NCI-H187 treated with DMSO at 0.1 percent for 48 hours (cell line): ENCODE measurements around the gene ANKRD17.

Source experiments
- DNase-seq: peaks from one replicate; lab custom pipeline; 2025; lab: John Stamatoyannopoulos, UW

The ANKRD17 gene

GRCh38 chr4:73127839-73128453 lies 130.7 kb downstream of the ANKRD17 start:
- DNase-seq = no peak

DNA sequence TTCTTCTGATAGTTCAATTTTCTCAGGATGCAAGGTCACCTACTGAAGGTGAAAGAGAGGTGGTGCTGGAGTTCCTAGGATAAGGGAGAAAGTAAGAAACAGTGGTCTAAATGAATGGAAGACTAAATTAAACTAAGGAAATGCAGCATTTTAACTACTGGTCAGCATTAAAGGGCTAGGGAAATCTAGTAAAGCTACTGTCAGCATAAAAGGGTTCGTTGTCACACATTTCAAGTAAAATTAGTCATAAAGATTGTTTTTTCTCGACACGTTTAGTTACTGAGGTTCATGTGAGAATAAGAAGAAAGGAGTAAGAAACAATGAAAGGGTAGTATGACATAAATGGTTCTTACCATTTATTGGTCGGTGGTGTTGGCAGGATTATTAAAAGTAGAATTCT lies 149.1 kb downstream of the ANKRD17 start:
- no peak for DNase-seq

DNA sequence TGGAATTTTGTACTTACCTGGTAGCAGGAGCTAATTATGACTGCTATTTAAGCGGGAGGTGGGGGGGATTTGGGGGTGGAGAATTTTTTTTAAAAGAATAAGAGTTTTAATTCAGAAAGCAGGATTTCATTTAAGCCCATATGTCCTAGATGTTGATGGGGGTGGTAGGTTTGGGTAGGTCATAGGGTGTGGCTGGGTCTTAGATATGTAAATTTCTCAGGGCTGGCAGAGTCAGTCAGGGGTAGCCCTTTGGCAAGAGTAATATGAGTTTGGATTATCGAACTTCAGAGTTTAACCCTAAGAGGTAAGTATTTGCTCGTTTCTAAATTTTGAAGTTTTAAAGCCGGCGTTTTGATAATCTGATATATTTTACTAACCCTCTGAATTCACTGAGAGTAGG lies 153.9 kb downstream of the ANKRD17 start:
- no peak for DNase-seq

- no peak for DNase-seq
Measured at GRCh38 chr4:73103799-73104503, 154.6 kb downstream of the ANKRD17 start.

DNA sequence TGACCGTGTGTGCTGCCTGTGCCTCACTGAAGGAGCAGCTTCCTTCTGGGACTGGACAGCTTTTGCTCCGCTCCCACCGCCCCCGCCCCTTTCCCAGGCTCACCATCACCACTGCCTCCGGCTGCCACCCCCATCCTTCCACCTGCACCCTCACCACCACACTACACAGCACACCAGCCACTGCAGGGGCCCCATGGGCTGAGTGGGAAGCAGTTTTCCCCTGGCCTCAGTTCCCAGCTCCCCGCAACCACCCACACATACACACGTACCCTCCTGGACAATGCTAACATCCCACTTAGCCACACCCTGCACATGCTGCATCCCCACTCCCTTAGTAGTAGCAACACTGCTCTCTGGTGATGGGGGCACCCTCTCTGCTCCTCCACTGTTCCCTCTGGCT lies 159.5 kb downstream of the ANKRD17 start:
- no peak for DNase-seq

DNA sequence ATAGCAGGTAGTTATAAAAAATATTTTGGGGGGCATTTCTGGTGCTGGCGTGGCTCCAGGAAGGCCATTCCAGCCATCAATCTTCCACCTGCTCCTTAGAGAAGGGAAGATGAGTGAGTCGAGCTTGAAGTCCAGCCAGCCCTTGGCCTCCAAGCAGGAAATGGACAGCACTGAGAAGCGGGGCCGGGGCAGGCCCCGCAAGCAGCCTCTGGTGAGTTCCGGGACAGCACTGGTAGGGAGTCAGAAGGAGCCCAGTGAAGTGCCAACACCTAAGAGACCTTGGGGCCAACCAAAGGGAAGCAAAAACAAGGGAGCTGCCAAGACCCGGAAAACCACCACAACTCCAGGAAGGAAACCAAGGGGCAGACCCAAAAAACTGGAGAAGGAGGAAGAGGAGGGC lies 159.9 kb downstream of the ANKRD17 start:
- no peak for DNase-seq

- DNase-seq = no peak
Measured at GRCh38 chr4:73098016-73098415, 160.6 kb downstream of the ANKRD17 start.

GRCh38 chr4:73092868-73093267 lies 165.7 kb downstream of the ANKRD17 start:
- DNase-seq = no peak

DNA sequence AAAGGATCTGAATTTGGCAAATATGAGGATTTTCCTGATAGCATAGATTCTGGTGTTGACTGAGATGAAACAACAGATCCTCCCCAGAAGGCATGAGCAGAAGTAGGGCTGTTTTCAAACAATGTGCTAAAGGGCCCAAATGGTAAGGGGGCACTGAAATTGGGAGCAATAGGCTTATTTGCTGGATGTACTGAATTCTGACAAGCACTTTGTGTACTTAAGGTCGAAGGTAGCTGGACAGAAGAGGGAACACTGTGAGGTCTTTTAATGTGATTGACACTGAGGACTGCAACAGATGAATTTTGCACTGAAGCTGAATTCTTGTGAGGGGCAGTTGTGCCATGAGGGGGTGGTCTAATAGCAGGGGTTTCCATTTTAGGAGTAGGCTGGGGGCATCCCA lies 167.9 kb downstream of the ANKRD17 start:
- no peak for DNase-seq

DNA sequence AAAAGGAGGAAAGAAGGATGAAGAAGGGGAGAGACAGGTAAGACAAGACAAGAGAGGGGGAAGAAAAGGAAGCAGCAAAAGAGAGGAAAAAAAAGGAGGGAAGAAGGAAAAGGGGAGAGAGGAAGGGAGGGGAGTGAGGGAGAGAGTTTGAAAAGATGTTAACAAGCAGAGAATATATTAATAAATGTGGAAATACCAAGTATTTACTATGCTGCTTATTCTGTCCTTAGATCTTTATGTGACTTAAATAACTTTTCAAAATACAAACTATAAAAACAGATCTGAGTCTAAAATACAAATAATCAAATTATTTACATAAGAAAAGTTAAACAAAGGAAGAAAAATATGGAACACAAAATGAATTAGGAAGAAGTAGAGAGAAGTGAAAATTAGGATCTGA lies 170.7 kb downstream of the ANKRD17 start:
- no peak for DNase-seq

DNA sequence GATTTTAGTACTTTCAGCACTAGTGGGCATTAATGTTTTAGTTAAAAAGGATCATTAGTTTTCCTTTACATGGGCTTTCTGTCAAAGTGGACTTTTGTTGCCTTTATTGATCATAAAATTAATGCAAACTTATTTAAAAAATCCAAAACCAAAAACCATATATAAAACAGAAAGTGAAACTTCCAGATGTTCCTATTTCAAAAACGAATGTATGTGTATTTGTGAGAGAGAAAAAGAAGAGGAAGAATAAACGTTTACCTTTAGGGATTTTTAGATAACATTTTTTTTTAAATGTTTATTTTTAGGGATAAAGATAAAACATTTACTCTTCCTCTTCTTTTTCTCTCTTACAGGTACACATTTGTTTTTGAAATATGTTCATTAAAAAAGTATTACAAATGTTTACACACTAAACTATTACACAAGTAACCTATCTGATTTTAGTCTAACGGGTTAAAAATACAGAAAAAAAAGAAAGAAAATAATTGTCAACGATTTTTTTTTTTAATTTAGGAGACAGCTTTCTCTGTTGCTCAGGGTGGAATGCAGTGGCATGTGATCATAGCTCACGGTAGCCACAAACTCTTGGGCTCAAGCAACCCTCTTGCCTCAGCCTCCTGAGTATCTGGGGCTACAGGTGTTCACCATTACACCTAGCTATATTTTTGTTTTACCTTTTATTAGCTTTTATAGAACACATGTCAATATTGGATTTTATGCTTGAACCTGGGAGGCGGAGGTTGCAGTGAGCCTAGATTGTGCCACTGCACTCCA lies 172.3 kb downstream of the ANKRD17 start:
- DNase-seq = no peak

DNA sequence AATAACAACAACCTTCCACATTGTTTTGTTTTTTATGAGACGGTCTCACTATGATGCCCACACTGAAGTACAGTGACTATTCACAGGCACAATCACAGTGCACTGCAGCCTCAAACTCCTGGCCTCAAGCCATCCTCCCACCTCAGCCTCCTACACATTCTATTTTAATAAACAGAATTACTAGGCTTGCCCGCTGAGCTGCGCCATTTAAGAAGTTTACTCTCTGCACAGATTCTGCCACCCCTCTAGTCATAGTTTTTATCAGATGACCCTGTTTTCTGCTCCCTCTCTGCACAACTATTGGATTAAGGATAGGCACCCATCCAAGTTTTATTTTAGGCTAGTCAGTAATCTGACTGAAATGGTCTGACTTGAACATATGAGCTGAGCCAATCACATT lies 177.8 kb downstream of the ANKRD17 start:
- no peak for DNase-seq

DNA sequence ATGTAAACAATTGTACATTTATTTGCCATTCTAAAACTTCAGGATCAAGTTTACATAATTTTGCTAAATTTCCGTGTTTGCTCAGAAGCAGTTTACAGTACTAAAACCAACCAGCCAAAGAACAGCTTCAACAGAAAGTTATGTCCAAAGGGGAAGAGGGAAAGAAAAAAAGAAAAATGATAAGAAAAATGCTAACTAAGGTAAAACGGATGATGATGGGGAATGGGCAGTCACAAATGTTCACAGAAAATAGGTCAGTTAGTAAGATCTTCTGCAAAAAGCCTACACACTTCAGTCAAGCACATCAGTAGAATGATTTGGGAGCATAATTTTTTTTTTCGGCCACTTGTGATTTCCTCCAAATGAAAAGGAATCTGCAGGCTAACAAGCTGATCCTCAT lies 182.8 kb downstream of the ANKRD17 start:
- DNase-seq = no peak

DNA sequence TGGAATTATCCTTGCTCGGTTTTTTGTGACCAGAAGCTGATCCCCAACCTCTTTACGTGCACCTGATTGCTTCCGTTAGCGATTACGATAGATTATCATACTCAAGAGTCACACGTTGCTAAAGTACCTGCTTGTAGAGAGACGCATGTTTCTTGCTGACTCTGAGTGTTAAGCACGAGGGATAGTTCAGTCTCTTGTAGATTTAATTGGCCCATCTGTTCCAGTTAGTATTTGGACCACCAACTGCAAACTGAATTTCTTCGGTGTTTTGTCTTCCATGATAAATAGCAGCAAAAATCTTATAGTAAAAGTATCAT lies 188.6 kb downstream of the ANKRD17 start:
- no peak for DNase-seq

- peak; percentile 91 for DNase-seq
Measured at GRCh38 chr4:73069338-73070073, 189.1 kb downstream of the ANKRD17 start, which contains the start of gene COX18. Gene COX18, minus strand, starts transcription at chr4:73069716. Its CDS starts 67 bp downstream, at chr4:73069649.

GRCh38 chr4:73068491-73069337 lies 189.9 kb downstream of the ANKRD17 start:
- no peak for DNase-seq

DNA sequence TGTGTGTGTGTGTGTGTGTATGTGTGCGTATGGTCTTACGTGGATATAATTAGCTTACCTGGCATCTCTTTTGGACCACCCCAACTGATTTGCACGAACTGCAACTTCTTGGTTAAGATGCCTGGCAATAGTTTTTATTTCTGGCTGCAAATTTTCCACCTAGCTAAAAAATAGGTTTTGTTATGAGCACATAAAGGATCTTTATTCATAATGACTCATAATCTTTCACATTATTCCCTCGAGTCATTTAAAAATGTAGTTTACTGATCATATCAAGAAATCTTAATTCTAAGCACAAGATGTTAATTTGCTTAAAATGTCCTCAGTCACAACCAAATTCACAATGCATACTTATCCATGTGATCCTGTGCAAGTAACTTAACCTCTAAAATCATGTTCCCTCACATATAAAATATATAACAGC lies 190.6 kb downstream of the ANKRD17 start:
- DNase-seq = no peak

DNA sequence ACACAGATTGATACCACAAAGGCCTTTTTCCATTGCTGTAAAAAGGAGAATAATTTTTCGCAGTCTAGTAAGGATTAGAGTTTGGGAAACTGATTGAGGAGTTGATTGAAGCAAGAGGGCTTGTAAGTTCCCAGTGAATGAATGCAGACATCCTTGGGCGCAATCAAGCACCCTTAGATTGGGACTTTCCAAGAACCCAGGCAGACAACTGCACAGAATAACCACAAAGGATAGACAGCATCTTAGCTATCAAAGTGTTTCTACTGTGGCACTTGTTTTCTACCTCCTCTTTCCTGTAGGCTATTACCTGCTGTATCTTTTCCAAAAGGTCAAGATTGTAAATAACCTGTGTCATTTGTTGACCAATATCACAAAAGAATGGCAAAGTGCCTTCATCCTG lies 191.7 kb downstream of the ANKRD17 start:
- DNase-seq = no peak

GRCh38 chr4:73066445-73066844 lies 192.2 kb downstream of the ANKRD17 start:
- DNase-seq = no peak

GRCh38 chr4:73064536-73064935 lies 194.1 kb downstream of the ANKRD17 start:
- DNase-seq = no peak

DNA sequence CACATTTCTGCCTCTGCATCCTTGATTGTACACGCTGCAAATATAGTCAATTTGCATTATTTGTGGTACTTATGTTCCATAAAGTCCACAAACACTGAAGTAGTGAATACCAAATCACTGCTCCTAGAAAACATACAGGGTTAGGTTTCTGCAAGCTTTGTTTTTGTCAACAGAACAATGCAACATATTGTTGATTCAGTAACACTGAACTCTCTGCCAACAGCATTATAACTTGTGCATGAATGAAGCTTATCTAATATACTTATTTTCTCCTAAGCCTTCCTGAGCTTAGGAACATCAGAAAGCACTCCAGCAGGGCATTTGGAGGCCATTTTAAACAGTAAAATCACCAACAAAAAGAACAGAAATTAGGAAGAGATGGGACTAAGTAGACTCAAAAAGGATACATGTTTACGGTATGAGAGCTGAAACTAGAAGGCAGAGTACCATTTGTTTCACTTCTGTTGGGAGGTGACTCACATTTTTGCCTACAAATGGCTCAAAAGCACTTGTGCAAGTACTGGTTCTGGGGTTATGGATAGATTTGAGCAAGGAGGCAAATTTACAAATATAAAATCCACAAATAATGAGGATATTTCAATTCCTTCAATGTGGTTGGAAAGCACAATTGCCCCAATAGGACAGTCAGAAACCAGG lies 203.2 kb downstream of the ANKRD17 start:
- no peak for DNase-seq
